HepG2 (cell line): Measurements from ENCODE around the gene RUVBL1.

ENCODE experiments used
- ARNT ChIP-seq: fragments of 450-650 bp; IDR thresholded peaks from 2 replicates; pipeline ENCODE4 v1.6.1; 2017
- CBX5 ChIP-seq: sonication (generic); formaldehyde crosslinking; IDR thresholded peaks from 2 replicates; pipeline ENCODE4 v1.4.0; 2020; ENCODE audit warnings: missing genetic modification reagents, borderline replicate concordance
- CEBPB ChIP-seq: IDR thresholded peaks from 2 replicates; pipeline ENCODE4 v1.6.1; 2011; ENCODE audit warnings: low read depth, low read length, improper control_type of control experiment, borderline replicate concordance
- KDM1A ChIP-seq: IDR thresholded peaks from 2 replicates; pipeline ENCODE4 v1.6.1; 2016; ENCODE audit warnings: missing compliant biosample characterization
- NONO ChIP-seq, 2 experiments: fragments of 450-650 bp in 1 of 2; sonication (generic) in 1 of 2; formaldehyde crosslinking in 1 of 2; IDR thresholded peaks in 1 of 2; conservative IDR thresholded peaks in 1 of 2; 2 replicates each; pipeline versions ENCODE4 v1.6.1 to v1.8.0; 2017 to 2022; ENCODE audit warnings: mild to moderate bottlenecking in 1 of 2, missing genetic modification reagents in 1 of 2, moderate library complexity in 1 of 2
- SMC3 ChIP-seq: IDR thresholded peaks from 2 replicates; pipeline ENCODE4 v1.6.1; 2011; ENCODE audit warnings: low read length, improper control_type of control experiment
- ZFY ChIP-seq: sonication (generic); formaldehyde crosslinking; IDR thresholded peaks from 2 replicates; pipeline ENCODE4 v1.4.0; 2020; ENCODE audit warnings: missing genetic modification reagents
- ZNF782 ChIP-seq: sonication (generic); formaldehyde crosslinking; IDR thresholded peaks from 2 replicates; pipeline ENCODE4 v1.4.0; 2020; ENCODE audit warnings: missing genetic modification reagents, mild to moderate bottlenecking, borderline replicate concordance
- TF ChIP-seq, protein P1 (sequence below): sonication (generic); formaldehyde crosslinking; IDR thresholded peaks from 2 replicates; pipeline ENCODE4 v1.5.0; 2020; ENCODE audit warnings: mild to moderate bottlenecking, missing genetic modification reagents, moderate library complexity

DNA sequence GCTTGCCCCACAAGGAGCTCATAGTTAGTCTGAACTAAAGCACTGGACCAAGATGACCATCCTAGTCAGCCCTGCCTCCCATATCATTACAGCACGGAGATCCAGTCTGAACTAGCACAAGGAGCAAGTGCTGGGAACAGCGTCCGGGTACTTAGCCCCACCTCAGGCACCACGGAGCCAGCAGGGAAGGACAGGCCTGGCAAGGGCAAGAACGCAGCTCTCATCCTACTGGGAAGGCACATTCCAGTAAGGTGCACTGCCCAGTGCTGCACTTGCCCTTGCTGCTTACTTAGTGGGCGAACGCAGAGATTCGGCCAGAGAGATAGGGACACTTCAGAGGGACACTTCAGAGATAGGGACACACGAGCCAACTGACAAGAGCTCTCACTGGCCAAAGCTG, 43.8 kb downstream of the RUVBL1 start:
- no peak for TF ChIP-seq SMC3
- TF ChIP-seq ZNF782 (CRISPR knock-in tag), result no peak
- TF ChIP-seq ARNT, result no peak
- no peak for TF ChIP-seq ZFY (CRISPR knock-in tag)
- no peak for TF ChIP-seq CBX5
- no peak for TF ChIP-seq CEBPB
- no peak for TF ChIP-seq NONO (IDR thresholded peaks at IDR 0.05)
- TF ChIP-seq NONO (CRISPR knock-in tag; conservative IDR thresholded peaks at IDR 0.05), result no peak
- TF ChIP-seq, protein P1, sequence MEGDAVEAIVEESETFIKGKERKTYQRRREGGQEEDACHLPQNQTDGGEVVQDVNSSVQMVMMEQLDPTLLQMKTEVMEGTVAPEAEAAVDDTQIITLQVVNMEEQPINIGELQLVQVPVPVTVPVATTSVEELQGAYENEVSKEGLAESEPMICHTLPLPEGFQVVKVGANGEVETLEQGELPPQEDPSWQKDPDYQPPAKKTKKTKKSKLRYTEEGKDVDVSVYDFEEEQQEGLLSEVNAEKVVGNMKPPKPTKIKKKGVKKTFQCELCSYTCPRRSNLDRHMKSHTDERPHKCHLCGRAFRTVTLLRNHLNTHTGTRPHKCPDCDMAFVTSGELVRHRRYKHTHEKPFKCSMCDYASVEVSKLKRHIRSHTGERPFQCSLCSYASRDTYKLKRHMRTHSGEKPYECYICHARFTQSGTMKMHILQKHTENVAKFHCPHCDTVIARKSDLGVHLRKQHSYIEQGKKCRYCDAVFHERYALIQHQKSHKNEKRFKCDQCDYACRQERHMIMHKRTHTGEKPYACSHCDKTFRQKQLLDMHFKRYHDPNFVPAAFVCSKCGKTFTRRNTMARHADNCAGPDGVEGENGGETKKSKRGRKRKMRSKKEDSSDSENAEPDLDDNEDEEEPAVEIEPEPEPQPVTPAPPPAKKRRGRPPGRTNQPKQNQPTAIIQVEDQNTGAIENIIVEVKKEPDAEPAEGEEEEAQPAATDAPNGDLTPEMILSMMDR (CRISPR knock-in tag), result no peak
- TF ChIP-seq KDM1A, result no peak
